HepG2 (cell line): ENCODE measurements around the gene PXT1. TPM values are rescaled to one million over a fixed set of nuclear protein-coding genes. Genes with fewer than 3 reads are reported as not detected.
A peak's percentile ranks its signal among the peaks of the same experiment; 100 is the strongest.

Experiments used
- AHR ChIP-seq: IDR thresholded peaks from 2 replicates; pipeline ENCODE4 v1.6.1; 2018; ENCODE audit warnings: missing genetic modification reagents, missing compliant biosample characterization
- BRD4 ChIP-seq: sonication (generic); formaldehyde crosslinking; IDR thresholded peaks from 2 replicates; pipeline ENCODE4 v1.4.0; 2020; ENCODE audit warnings: missing genetic modification reagents
- CHD2 ChIP-seq: IDR thresholded peaks from 2 replicates; pipeline ENCODE4 v1.6.1; 2011; ENCODE audit warnings: low read depth, low read length, improper control_type of control experiment
- DDIT3 ChIP-seq: sonication (generic); formaldehyde crosslinking; IDR thresholded peaks from 2 replicates; pipeline ENCODE4 v1.4.0; 2020; ENCODE audit warnings: mild to moderate bottlenecking, missing genetic modification reagents
- GTF2F1 ChIP-seq: fragments of 150-350 bp; IDR thresholded peaks from 2 replicates; pipeline ENCODE4 v1.6.1; 2014; ENCODE audit warnings: low read length
- LCORL ChIP-seq, 2 experiments: fragments of 450-650 bp in 1 of 2; sonication (generic) in 1 of 2; formaldehyde crosslinking in 1 of 2; IDR thresholded peaks; 2 replicates each; pipeline versions ENCODE4 v1.5.0 to v1.6.1; 2017 to 2020; ENCODE audit warnings: antibody characterized with exemption in 1 of 2, missing genetic modification reagents in 1 of 2
- MTA1 ChIP-seq: sonication (generic); formaldehyde crosslinking; IDR thresholded peaks from 2 replicates; pipeline ENCODE4 v1.4.0; 2020; ENCODE audit warnings: missing genetic modification reagents, mild to moderate bottlenecking, borderline replicate concordance
- RFX1 ChIP-seq: fragments of 450-650 bp; IDR thresholded peaks from 2 replicates; pipeline ENCODE4 v1.6.1; 2017
- SIN3A ChIP-seq: IDR thresholded peaks from 2 replicates; pipeline ENCODE4 v1.6.1; 2011; ENCODE audit warnings: low read depth, mild to moderate bottlenecking, control low read depth, low read length, borderline replicate concordance
- SUZ12 ChIP-seq: fragments of 150-350 bp; IDR thresholded peaks from 2 replicates; pipeline ENCODE4 v1.6.1; 2014; ENCODE audit warnings: low read depth, low read length
- ZFP90 ChIP-seq: sonication (generic); formaldehyde crosslinking; IDR thresholded peaks from 2 replicates; pipeline ENCODE4 v1.8.0; 2022; ENCODE audit warnings: missing genetic modification reagents, mild to moderate bottlenecking, inconsistent platforms, borderline replicate concordance
- ZNF225 ChIP-seq: sonication (generic); formaldehyde crosslinking; IDR thresholded peaks from 2 replicates; pipeline ENCODE4 v1.4.0; 2020; ENCODE audit warnings: mild to moderate bottlenecking, missing genetic modification reagents
- ZNF652 ChIP-seq: IDR thresholded peaks from 2 replicates; pipeline ENCODE4 v1.6.1; 2016; ENCODE audit warnings: low read depth, borderline replicate concordance
- ZSCAN21 ChIP-seq: sonication (generic); formaldehyde crosslinking; IDR thresholded peaks from 2 replicates; pipeline ENCODE4 v1.8.0; 2022; ENCODE audit warnings: mild to moderate bottlenecking, missing genetic modification reagents, moderate library complexity, borderline replicate concordance
- polyA plus RNA-seq, 8 experiments: library from polyadenylated mRNA; depleted of rRNA in 3 of 8; stranded (reverse) in 7 of 8; unstranded in 1 of 8; fragments of >200 nt; fragmentation: Illumina TruSeq in 4 of 8; extraction: Trizol in 4 of 8; gene quantifications; 2 replicates each; pipeline versions ENCODE4 v1.2.1 to v1.2.3, GENCODE V29; 2011 to 2016; ENCODE audit warnings: low read depth in 4 of 8, missing spikeins in 1 of 8, mixed read lengths in 1 of 8; ENCODE audit not compliant: insufficient read depth in 1 of 8
- total RNA-seq, 5 experiments: library from RNA; depleted of rRNA; stranded (reverse); fragments of >200 nt; fragmentation: Illumina TruSeq; extraction: Trizol; gene quantifications; 2 replicates each; pipeline ENCODE4 v1.2.3, GENCODE V29; 2016; ENCODE audit warnings: low read depth in 1 of 5
- TF ChIP-seq, protein P1 (sequence below): sonication (generic); formaldehyde crosslinking; IDR thresholded peaks from 2 replicates; pipeline ENCODE4 v1.8.1; 2023; ENCODE audit warnings: missing genetic modification reagents, inconsistent platforms, borderline replicate concordance
- TF ChIP-seq, protein P2 (sequence below), 2 experiments: fragments of 450-650 bp in 1 of 2; sonication (generic) in 1 of 2; formaldehyde crosslinking in 1 of 2; IDR thresholded peaks; 2 replicates each; pipeline versions ENCODE4 v1.6.1 to v1.8.0; 2016 to 2022; ENCODE audit warnings: antibody characterized with exemption in 1 of 2, mild to moderate bottlenecking in 1 of 2, missing genetic modification reagents in 1 of 2

Gene PXT1
- total and polyA plus RNA-seq, 2 of the 13 experiments (the other 11 are each of a cell fraction or from before 2014, with no cell fraction given): 0.04 TPM; not detected in 1

DNA sequence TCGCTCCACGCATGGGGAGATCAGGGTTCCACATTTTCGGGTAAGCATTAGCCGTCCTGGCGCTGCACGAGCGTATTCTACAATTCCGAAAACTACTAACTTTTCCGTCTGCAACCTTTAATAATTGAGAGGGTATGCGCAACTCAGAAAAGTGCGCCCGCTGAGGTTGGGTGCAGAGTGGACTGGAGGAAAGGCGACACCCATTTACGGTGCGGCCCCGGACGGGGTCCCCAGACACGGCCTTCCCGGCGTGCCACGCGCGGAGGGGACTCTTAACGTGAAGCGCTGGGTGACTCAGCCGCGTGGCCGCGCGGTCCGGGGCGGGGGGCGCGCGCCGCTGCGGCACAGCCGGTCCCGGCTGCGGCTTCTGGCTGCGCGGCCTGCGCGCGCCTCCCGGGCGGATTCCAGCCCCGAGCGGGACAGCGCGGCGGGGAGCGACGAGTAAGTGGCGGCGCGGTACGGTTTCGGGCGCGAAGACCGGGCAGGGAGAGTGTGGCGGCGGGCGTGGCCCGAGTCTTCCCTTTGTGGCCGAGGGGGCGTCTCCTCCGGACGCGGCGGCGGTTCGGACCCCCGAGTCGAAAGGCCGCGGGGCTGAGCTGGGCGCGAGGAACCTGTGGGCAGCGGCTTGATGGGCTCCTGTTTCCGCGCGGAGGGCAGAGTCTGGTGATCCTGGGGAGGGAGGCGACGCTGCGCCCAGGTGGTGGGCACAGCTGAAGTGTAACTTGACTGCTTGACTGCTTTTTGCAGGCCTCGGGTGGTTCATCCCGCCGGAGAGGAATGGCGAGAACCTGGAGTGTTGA lies at the start of gene PXT1, which contains the start of gene KCTD20 (continued):
- TF ChIP-seq ZNF652 (0 out of 2 replicates have a peak, but pooled peaks have one; percentile 49), DDIT3 (CRISPR knock-in tag) (no peak), LCORL (IDR thresholded peaks at IDR 0.05) (no peak), LCORL (CRISPR knock-in tag; IDR thresholded peaks at IDR 0.05) (no peak), GTF2F1 (0 out of 2 replicates have a peak, but pooled peaks have one; percentile 56), ZSCAN21 (CRISPR knock-in tag) (peak; percentile 93), SUZ12 (peak; percentile 42), MTA1 (peak; percentile 78), RFX1 (no peak), AHR (CRISPR knock-in tag) (no peak), CHD2 (0 out of 2 replicates have a peak, but pooled peaks have one; percentile 35), ZFP90 (CRISPR knock-in tag) (no peak), ZNF225 (CRISPR knock-in tag) (peak; percentile 93), BRD4 (CRISPR knock-in tag) (no peak; the same call in 1 of the 2 replicates), SIN3A (peak; percentile 88; the same call in 1 of the 2 replicates)
- TF ChIP-seq, protein P1, sequence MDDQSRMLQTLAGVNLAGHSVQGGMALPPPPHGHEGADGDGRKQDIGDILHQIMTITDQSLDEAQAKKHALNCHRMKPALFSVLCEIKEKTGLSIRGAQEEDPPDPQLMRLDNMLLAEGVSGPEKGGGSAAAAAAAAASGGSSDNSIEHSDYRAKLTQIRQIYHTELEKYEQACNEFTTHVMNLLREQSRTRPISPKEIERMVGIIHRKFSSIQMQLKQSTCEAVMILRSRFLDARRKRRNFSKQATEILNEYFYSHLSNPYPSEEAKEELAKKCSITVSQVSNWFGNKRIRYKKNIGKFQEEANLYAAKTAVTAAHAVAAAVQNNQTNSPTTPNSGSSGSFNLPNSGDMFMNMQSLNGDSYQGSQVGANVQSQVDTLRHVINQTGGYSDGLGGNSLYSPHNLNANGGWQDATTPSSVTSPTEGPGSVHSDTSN: peak; percentile 62
- TF ChIP-seq, protein P2, sequence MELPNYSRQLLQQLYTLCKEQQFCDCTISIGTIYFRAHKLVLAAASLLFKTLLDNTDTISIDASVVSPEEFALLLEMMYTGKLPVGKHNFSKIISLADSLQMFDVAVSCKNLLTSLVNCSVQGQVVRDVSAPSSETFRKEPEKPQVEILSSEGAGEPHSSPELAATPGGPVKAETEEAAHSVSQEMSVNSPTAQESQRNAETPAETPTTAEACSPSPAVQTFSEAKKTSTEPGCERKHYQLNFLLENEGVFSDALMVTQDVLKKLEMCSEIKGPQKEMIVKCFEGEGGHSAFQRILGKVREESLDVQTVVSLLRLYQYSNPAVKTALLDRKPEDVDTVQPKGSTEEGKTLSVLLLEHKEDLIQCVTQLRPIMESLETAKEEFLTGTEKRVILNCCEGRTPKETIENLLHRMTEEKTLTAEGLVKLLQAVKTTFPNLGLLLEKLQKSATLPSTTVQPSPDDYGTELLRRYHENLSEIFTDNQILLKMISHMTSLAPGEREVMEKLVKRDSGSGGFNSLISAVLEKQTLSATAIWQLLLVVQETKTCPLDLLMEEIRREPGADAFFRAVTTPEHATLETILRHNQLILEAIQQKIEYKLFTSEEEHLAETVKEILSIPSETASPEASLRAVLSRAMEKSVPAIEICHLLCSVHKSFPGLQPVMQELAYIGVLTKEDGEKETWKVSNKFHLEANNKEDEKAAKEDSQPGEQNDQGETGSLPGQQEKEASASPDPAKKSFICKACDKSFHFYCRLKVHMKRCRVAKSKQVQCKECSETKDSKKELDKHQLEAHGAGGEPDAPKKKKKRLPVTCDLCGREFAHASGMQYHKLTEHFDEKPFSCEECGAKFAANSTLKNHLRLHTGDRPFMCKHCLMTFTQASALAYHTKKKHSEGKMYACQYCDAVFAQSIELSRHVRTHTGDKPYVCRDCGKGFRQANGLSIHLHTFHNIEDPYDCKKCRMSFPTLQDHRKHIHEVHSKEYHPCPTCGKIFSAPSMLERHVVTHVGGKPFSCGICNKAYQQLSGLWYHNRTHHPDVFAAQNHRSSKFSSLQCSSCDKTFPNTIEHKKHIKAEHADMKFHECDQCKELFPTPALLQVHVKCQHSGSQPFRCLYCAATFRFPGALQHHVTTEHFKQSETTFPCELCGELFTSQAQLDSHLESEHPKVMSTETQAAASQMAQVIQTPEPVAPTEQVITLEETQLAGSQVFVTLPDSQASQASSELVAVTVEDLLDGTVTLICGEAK (IDR thresholded peaks at IDR 0.05): no peak
- TF ChIP-seq, protein P2 (CRISPR knock-in tag; IDR thresholded peaks at IDR 0.05): peak; percentile 79
